Aorta (tissue), 5 donors: ENCODE data around the gene TSNAXIP1. TPM values are rescaled to one million over a fixed set of nuclear protein-coding genes. Genes with fewer than 3 reads are reported as not detected.
"Not testable (repeated sequence)": the region's sequence is repeated elsewhere in the genome, so short reads cannot be mapped to it uniquely, and the experiment has no call there.

Experiments
- ATAC-seq: fragments of 200-7000 bp; cut with Tn5 transposase; one replicate; pipeline ENCODE4 v1.9.1; 2022; ENCODE audit warnings: moderate library complexity; ENCODE audit not compliant: low FRiP score
- DNase-seq, 2 donors: peaks; one replicate each; pipeline ENCODE4 v3.0.0-alpha.2; 2020
- H3K27ac ChIP-seq, 2 donors: one replicate each; pipeline ENCODE4 v1.5.1; 2013; ENCODE audit warnings: low read length in 2 of 2, mild to moderate bottlenecking in 2 of 2, moderate library complexity in 2 of 2, control low read depth in 1 of 2, inconsistent platforms in 1 of 2, low read depth in 1 of 2
- H3K27me3 ChIP-seq, 2 donors: one replicate each; pipeline ENCODE4 v1.6.1; 2013; ENCODE audit warnings: control low read depth in 1 of 2, low read length in 1 of 2, mild to moderate bottlenecking in 1 of 2, moderate library complexity in 1 of 2; ENCODE audit not compliant: insufficient read depth in 2 of 2, control insufficient read depth in 1 of 2
- H3K36me3 ChIP-seq, 2 donors: one replicate each; pipeline ENCODE4 v1.6.1; 2013; ENCODE audit warnings: control low read depth in 1 of 2, low read length in 1 of 2, mild to moderate bottlenecking in 1 of 2; ENCODE audit not compliant: insufficient read depth in 2 of 2, control insufficient read depth in 1 of 2
- H3K4me1 ChIP-seq, 2 donors: one replicate each; pipeline ENCODE4 v1.6.1; 2013; ENCODE audit warnings: low read length in 2 of 2, control low read depth in 1 of 2, mild to moderate bottlenecking in 1 of 2, moderate library complexity in 1 of 2; ENCODE audit not compliant: insufficient read depth in 2 of 2, control insufficient read depth in 1 of 2
- H3K4me3 ChIP-seq, 2 donors: one replicate each; pipeline ENCODE4 v1.5.1; 2013; ENCODE audit warnings: low read length in 2 of 2, control low read depth in 1 of 2, mild to moderate bottlenecking in 1 of 2
- H3K9me3 ChIP-seq: one replicate; pipeline ENCODE4 v1.6.1; 2013; ENCODE audit warnings: mild to moderate bottlenecking, low read length; ENCODE audit not compliant: control insufficient read depth
- WGBS, 2 donors: extraction: QIAGEN DNeasy Blood & Tissue Kit; methylation state at CpG; one replicate each; pipeline ENCODE4 v1.1.7; 2013; 5-methylcytosine and 5-hydroxymethylcytosine counted together
- intact Hi-C, 2 donors: fragments of 100-400 bp; cut with DNase I; formaldehyde crosslinking; loops; one replicate each; pipeline versions ENCODE4 v1.14.2 to v1.15.0; 2022
- polyA plus RNA-seq, 2 donors: library from polyadenylated mRNA; stranded (reverse); fragments of 200-250 nt; gene quantifications; one replicate each; pipeline ENCODE4 v1.2.3, GENCODE V29; 2013
- total RNA-seq, 2 donors: library from RNA; stranded (reverse); fragmentation: NEBNext Ultra II Directional; extraction: Animal tissue kit (Norgen Biotek cat#: 25700); gene quantifications; one replicate each; pipeline ENCODE4 v1.2.1, GENCODE V29; 2021
- donor health status: healthy with polysubstance abuse.
- donor health status: Bipolar disorder and iron deficiency.
- donor health status: DM: no; HTN: no; CAD: no.
- donor health status: DM: no; HTN: no; CAD: no.
- donor health status: DM: yes; HTN: yes; CAD: no.

TSNAXIP1 gene
- total and polyA plus RNA-seq, 4 donors = 0.84 to 7.3 (median 1.1) TPM; not detected in 1

DNA sequence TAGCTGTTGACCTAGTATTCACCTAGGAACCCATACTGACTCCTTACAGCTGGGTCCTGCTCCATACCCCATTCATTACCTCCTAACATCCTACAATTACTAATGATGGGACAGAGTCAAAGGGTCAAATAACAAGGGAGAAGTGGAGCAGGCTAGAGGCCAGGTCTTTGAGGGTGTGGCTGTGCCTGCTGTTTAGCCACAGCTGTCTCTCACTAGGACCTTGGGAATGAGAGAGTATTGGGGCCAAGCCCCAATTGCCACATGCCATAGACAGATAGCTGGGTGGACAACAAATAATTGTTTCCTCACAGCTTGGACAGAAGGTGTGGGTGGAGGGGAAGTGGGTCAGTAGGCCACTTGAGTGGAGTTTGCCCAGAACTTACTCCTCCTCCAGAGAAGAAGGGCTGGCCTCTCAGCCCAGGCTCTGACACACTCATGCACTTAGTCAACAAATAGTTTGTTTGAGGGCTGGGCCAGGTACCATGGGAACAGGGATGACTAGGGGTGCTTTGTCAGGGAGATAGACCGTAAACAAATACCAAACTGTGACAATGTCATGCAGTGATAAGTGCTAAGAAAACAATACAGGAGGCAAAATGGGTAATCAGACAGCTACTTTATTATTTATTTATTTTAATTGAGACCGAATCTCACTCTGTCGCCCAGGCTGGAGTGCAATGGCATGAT is 51.0 kb downstream of the TSNAXIP1 start:
- Histone ChIP-seq H3K9me3 (no peaks in the 10 kb centered on the region), H3K27me3 (no peaks in the 10 kb centered on the region), H3K36me3 (no peaks in the 10 kb centered on the region), H3K27ac (peak overlapping the region in 1 of 2 donors; percentile 48), H3K4me3 (no peak overlapping the region), H3K4me1 (no peaks in the 10 kb centered on the region)
- 33 to 45% methylated on average over 3 of the region's 3 CpGs for whole genome bisulfite sequencing, 2 donors
- DNase-seq (peak; percentile 83 to 88), ATAC-seq (peak; percentile 84)
- intact Hi-C loops = no loop called here

DNA sequence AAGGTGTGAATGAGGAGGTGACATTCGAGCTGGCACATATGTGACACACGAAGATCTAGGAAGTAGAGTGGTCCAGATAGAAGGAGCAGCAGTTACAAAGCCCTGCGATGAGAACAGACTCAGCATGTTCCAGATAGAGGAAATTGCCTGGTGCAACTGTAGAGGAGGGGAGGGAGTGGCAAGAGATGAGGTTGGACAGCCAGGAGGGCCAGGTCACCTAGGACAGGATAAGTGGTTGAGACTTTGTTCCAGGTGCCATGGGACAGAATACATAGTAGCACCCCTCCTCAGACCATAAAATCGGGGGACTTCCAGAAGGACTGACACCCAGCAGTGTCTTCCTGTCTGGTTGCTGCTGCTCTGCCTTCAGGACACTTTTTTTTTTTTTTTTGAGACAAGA is 51.8 kb downstream of the TSNAXIP1 start:
- no peak overlapping the region for H3K4me3 ChIP-seq
- H3K36me3 ChIP-seq = no peaks in the 10 kb centered on the region
- H3K27ac ChIP-seq = peak overlapping the region in 1 of 2 donors; percentile 65
- WGBS, 2 donors = 74 to 75% methylated on average over 4 of the region's 4 CpGs
- ATAC-seq (no peak), DNase-seq (no peak)
- peaks cover 0 to under 1% of the 10 kb centered on the region in 2 donors for H3K4me1 ChIP-seq
- H3K9me3 ChIP-seq = no peaks in the 10 kb centered on the region
- no peaks in the 10 kb centered on the region for H3K27me3 ChIP-seq
- intact Hi-C loops = no loop called here

- intact Hi-C loops = no loop called here
- H3K27me3 ChIP-seq = no peaks in the 10 kb centered on the region
- 78 to 83% methylated on average over 8 of the region's 8 CpGs for WGBS, 2 donors
- H3K9me3 ChIP-seq = no peaks in the 10 kb centered on the region
- peaks cover 4 to 7% of the 10 kb centered on the region in 2 donors for H3K4me1 ChIP-seq
- H3K36me3 ChIP-seq = peaks cover 0 to 2% of the 10 kb centered on the region in 2 donors
- ATAC-seq = no peak
- no peak for DNase-seq
- H3K4me3 ChIP-seq = no peak overlapping the region
- peak overlapping the region in 1 of 2 donors; percentile 38 for H3K27ac ChIP-seq
Observed at GRCh38 chr16:67860589-67861398, 54.1 kb downstream of the TSNAXIP1 start.

- no peak for ATAC-seq
- Histone ChIP-seq H3K9me3 (no peaks in the 10 kb centered on the region), H3K27ac (peak overlapping the region; percentile 79 to 94), H3K27me3 (no peaks in the 10 kb centered on the region), H3K36me3 (peaks cover 0 to 2% of the 10 kb centered on the region in 2 donors), H3K4me1 (peaks cover 4 to 7% of the 10 kb centered on the region in 2 donors), H3K4me3 (no peak overlapping the region)
- intact Hi-C loops = no loop called here
- no peak for DNase-seq
- 87 to 88% methylated on average over 6 of the region's 6 CpGs for WGBS, 2 donors
Observed at GRCh38 chr16:67861877-67862276, 55.2 kb downstream of the TSNAXIP1 start.

DNA sequence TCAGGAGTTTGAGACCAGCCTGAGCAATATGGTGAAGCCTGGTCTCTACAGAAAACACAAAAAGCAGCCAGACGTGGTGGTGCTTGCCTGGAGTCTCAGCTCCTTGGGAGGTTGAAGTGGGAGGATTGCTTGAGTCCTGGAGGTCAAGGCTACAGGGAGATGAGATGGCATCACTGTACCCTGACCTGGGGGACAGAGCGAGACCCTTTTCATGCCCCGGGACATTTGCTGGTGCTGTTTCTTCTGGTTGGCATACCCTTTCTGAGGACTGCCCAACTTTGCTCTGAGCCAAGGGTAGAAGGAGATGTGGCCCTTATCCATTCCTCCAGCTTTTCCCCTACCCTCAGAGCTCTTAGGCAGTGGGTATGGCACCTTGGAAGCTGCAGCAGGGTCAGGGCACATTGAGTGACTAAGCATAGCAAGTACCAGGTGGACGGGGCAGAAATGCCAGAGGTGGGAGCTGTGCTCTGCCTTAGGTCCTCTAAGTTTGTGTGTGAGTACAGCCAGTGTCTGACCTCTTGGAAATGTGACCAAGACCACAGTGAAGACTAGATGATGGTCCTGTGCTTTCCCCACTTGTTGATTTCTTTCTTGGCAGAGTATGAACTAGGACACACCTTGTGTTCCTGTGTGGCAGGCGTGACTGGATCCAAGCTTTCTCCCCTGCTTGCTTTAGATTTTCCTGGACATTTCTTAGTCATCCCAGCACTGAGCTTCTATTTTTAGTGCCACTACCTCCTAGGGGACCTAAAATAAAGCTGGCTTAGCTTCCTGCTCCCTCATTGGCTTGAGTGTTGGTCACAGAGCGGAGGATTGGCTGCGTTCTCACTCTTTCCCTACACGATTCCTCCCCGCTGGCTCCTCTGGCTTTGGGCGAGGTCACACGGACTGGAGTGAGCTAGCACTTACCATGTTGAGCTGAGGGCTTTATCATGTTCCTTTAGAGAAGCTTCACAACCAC is 56.2 kb downstream of the TSNAXIP1 start:
- DNase-seq (peak; percentile 88 to 91), ATAC-seq (peak; percentile 92)
- Histone ChIP-seq H3K36me3 (peaks cover 0 to 2% of the 10 kb centered on the region in 2 donors), H3K4me3 (no peak overlapping the region), H3K9me3 (no peaks in the 10 kb centered on the region), H3K27ac (peak overlapping the region; percentile 93 to 98), H3K4me1 (peaks cover 4 to 7% of the 10 kb centered on the region in 2 donors), H3K27me3 (no peaks in the 10 kb centered on the region)
- WGBS, 2 donors = 18 to 23% methylated on average over 11 of the region's 11 CpGs
- intact Hi-C loops = loop anchor here in 1 of 2 donors (1.0 kb wide), 1 partner anchor 17 kb away; the partner anchor contains the start of gene NUTF2

- 73 to 74% methylated on average over 6 of the region's 6 CpGs for WGBS, 2 donors
- not testable (repeated sequence) for H3K4me1 ChIP-seq
Observed at GRCh38 chr16:67864044-67864443, 57.4 kb downstream of the TSNAXIP1 start.

DNA sequence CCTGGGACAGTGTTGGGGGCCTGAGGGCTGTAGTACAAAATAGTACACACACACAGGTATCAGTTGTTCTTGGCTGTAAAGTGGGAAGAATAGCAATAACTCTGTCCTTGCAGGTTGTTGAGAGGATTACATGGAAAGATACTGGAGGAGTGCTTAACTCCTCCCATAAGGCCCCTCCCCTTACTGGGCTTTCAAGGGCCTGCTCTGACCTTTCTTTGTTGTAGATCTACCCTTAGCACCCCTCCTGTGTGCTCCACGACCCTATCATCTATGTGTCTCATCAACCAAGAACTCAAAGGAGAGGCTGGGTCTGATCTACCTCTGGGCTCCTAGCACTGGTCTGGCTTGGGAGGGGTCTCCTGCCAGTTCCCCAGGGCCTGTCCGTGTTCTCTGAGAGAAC is 57.9 kb downstream of the TSNAXIP1 start:
- Histone ChIP-seq H3K36me3 (peaks cover 0 to 4% of the 10 kb centered on the region in 2 donors), H3K27ac (peak overlapping the region in 1 of 2 donors; percentile 15), H3K9me3 (no peaks in the 10 kb centered on the region), H3K4me1 (peaks cover 6 to 7% of the 10 kb centered on the region in 2 donors), H3K27me3 (no peaks in the 10 kb centered on the region), H3K4me3 (no peak overlapping the region)
- intact Hi-C loops = no loop called here
- 84 to 89% methylated on average over 2 of the region's 2 CpGs for WGBS, 2 donors
- ATAC-seq = no peak
- no peak for DNase-seq

More at GRCh38 chr16:67864044-67864443, 57.4 kb downstream of the TSNAXIP1 start:
- peak overlapping the region; percentile 93 to 98 for H3K27ac ChIP-seq
- ATAC-seq, intact Hi-C loops, H3K9me3 ChIP-seq, H3K36me3 ChIP-seq, DNase-seq, H3K27me3 ChIP-seq, H3K4me3 ChIP-seq: not testable (repeated sequence)

DNA sequence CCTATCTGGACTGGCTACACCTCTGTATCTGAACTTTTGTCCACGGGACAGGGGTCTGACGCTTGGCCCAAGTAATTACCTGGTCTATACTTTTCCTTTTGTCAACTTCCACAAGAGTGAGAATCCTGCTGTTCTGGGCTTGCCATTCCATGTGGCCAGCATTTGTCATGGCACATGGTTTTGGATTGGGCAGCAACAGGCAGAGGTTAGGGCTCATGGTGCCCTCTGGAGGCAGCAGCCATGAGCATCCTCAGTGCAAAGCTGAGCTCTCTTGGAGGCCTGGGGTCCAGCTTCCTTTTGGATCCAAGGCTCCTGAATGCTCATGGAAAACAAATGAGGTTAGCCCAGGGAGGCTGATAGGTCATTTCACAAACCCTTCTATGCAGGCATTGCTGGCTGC is 58.6 kb downstream of the TSNAXIP1 start:
- Histone ChIP-seq H3K27ac (no peak overlapping the region), H3K36me3 (peaks cover 0 to 5% of the 10 kb centered on the region in 2 donors), H3K4me3 (no peak overlapping the region), H3K27me3 (no peaks in the 10 kb centered on the region), H3K9me3 (no peaks in the 10 kb centered on the region), H3K4me1 (peaks cover 6 to 7% of the 10 kb centered on the region in 2 donors)
- DNase-seq = no peak
- WGBS, 2 donors = 90 to 97% methylated on average over 2 of the region's 2 CpGs
- ATAC-seq = no peak
- intact Hi-C loops = no loop called here
